GM12874 (cell line): ENCODE measurements around the gene MARCHF9.

Experiments used
- CTCF ChIP-seq: IDR thresholded peaks from 2 replicates; pipeline ENCODE4 v1.5.1; 2011; ENCODE audit warnings: low read depth, mild to moderate bottlenecking, control low read depth, low read length, moderate library complexity; ENCODE audit not compliant: insufficient read depth

Gene MARCHF9

DNA sequence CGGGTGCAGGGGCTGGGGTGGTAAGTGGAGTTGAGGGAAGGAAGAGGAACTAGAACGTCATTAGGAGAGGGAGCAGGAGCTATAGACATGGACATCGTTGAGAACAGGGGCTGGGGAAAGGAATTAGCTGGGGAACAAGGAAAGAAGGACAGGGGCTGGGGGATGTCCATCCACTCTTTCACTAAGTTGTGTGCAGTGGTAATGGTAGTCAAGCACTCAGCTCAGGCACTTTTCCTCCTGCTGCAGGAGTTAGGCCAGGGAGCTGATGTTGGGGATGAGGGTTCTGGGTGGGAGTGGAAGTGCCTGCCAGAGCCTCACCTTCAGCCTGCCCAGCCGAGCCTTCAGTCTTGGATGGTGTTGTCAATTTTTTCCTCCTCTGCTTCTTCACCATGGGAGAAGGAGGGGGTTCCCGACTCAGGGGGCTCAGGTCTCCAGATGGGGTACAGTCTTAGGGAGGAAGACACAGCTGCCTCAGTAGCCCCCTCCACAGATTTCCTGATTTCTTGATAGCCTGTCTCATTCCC lies 25.5 kb upstream of the MARCHF9 start:
- no peak for TF ChIP-seq CTCF

DNA sequence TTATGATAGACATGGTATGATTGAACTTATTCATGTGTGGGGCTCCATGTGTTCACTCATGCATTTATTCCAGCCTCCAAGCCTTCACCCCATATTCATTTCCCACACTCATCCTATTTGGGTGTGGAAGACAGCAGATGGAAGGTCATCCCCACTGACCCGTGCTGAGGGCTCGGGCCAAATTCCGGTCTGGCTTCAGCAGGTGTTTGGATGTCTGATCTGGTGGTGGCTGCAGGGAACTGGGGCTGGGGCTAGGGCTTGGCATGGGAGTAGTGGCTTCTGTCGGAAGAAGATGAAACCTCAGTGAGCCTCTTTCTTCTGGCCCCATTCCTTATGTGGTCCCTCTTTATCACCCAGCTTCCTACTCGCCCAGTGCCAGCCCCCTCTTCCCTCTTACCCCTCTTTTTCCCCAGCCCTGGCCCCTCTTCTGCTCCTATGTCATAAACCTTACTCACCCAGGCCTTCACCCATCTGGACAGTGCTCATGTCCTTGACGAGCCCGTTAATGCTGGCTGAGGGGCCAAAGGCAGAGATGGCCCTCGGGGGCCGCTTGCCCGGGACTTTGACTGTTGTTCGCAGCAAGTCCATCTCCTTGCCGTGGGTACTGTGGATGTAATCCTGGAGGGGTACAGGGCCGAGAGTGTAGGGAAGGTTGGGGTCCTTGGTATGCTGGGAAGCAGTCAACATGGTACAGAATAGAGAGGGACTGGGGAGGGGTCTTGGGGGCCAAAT lies 24.4 kb upstream of the MARCHF9 start:
- no peak for TF ChIP-seq CTCF

GRCh38 chr12:57731411-57732080 lies 23.4 kb upstream of the MARCHF9 start:
- TF ChIP-seq CTCF = no peak

DNA sequence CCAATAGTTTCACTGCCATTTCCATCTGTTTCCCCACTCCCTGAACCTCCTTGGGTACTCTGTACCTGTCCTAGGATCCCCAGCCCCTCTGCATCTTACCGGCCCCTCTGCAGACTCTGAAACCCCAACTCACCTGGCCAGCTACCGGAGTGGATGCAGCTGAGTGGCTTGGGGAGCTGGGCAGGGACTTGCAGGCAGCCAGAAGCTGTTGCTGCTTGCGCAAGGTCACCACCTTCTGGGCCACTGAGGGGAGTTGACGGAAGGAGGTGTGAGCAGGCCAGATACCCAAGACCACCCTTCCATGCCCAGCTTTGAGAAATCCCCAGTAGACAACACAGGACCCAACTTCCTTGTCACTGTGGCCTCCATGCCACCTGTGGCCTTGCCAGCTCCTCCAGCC lies 22.6 kb upstream of the MARCHF9 start:
- no peak for TF ChIP-seq CTCF

GRCh38 chr12:57732726-57733593 lies 21.9 kb upstream of the MARCHF9 start:
- TF ChIP-seq CTCF = no peak

- no peak for TF ChIP-seq CTCF
Measured at GRCh38 chr12:57733928-57734327, 21.0 kb upstream of the MARCHF9 start.

GRCh38 chr12:57734591-57734990 lies 20.3 kb upstream of the MARCHF9 start:
- TF ChIP-seq CTCF = no peak
